Upper lobe of left lung (tissue), 4 donors: ENCODE measurements around the gene TMEM178B.

ENCODE experiments used
- EP300 ChIP-seq, 4 donors: sonication (generic); formaldehyde crosslinking; IDR thresholded peaks; one replicate each; pipeline ENCODE4 v1.5.1; 2017; ENCODE audit warnings: antibody characterized with exemption in 4 of 4, control low read depth in 2 of 4
- POLR2A ChIP-seq, 4 donors: fragments of 450-650 bp; IDR thresholded peaks; one replicate each; pipeline ENCODE4 v1.5.1; 2016 to 2017; ENCODE audit warnings: antibody characterized with exemption in 4 of 4, mild to moderate bottlenecking in 2 of 4
- TF ChIP-seq, protein P1 (sequence below), 6 experiments: fragments of 450-650 bp in 4 of 6; fragments of 200-600 bp in 2 of 6; sonication (generic) in 2 of 6; IDR thresholded peaks; one replicate each; pipeline ENCODE4 v1.5.1; 2016 to 2019; ENCODE audit warnings: antibody characterized with exemption in 6 of 6

GRCh38 chr7:141306081-141306480 is 232.2 kb downstream of the TMEM178B start:
- TF ChIP-seq, protein P1, sequence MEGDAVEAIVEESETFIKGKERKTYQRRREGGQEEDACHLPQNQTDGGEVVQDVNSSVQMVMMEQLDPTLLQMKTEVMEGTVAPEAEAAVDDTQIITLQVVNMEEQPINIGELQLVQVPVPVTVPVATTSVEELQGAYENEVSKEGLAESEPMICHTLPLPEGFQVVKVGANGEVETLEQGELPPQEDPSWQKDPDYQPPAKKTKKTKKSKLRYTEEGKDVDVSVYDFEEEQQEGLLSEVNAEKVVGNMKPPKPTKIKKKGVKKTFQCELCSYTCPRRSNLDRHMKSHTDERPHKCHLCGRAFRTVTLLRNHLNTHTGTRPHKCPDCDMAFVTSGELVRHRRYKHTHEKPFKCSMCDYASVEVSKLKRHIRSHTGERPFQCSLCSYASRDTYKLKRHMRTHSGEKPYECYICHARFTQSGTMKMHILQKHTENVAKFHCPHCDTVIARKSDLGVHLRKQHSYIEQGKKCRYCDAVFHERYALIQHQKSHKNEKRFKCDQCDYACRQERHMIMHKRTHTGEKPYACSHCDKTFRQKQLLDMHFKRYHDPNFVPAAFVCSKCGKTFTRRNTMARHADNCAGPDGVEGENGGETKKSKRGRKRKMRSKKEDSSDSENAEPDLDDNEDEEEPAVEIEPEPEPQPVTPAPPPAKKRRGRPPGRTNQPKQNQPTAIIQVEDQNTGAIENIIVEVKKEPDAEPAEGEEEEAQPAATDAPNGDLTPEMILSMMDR (IDR thresholded peaks at IDR 0.05), result no peak
- TF ChIP-seq EP300 (IDR thresholded peaks at IDR 0.05) (no peak), POLR2A (IDR thresholded peaks at IDR 0.05) (no peak)
